Fibroblast of pulmonary artery (primary cell): ENCODE results near the gene ARRDC1.

ENCODE experiments used
- DNase-seq: peaks from one replicate; pipeline ENCODE4 v3.0.0-alpha.2; 2010; ENCODE audit warnings: low read depth
- H3K4me3 ChIP-seq: replicated peaks from 2 replicates; pipeline ENCODE4 v1.5.1; 2011; ENCODE audit warnings: low read depth, mild to moderate bottlenecking, control low read depth, low read length, moderate library complexity
- TF ChIP-seq, protein P1 (sequence below): IDR thresholded peaks from 2 replicates; pipeline ENCODE4 v1.5.1; 2011; ENCODE audit warnings: mild to moderate bottlenecking, control low read depth, low read length, inconsistent platforms; ENCODE audit errors: missing control alignments

The ARRDC1 gene

DNA sequence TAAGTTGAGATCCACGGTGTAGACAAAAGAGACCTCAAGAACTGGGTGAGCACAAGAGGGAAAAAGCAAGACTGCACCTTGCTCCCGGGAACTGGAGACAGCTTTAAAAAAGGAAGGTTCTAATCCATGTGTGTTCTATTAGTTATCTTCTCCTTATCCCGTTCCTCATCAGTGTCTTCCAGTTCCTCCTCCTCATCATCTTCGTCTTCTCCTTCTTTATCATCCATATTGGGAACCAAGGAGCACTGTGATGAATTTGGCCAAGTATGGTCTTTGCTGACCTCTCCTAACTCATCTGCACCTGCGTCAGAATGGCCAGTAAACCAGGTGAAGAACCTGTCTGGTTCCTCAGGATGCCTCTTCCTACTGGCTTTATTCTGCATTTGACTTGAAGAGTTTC, 35.4 kb downstream of the ARRDC1 start:
- TF ChIP-seq, protein P1, sequence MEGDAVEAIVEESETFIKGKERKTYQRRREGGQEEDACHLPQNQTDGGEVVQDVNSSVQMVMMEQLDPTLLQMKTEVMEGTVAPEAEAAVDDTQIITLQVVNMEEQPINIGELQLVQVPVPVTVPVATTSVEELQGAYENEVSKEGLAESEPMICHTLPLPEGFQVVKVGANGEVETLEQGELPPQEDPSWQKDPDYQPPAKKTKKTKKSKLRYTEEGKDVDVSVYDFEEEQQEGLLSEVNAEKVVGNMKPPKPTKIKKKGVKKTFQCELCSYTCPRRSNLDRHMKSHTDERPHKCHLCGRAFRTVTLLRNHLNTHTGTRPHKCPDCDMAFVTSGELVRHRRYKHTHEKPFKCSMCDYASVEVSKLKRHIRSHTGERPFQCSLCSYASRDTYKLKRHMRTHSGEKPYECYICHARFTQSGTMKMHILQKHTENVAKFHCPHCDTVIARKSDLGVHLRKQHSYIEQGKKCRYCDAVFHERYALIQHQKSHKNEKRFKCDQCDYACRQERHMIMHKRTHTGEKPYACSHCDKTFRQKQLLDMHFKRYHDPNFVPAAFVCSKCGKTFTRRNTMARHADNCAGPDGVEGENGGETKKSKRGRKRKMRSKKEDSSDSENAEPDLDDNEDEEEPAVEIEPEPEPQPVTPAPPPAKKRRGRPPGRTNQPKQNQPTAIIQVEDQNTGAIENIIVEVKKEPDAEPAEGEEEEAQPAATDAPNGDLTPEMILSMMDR: no peak
- DNase-seq: no peak
- H3K4me3 ChIP-seq: no peak overlapping the region

DNA sequence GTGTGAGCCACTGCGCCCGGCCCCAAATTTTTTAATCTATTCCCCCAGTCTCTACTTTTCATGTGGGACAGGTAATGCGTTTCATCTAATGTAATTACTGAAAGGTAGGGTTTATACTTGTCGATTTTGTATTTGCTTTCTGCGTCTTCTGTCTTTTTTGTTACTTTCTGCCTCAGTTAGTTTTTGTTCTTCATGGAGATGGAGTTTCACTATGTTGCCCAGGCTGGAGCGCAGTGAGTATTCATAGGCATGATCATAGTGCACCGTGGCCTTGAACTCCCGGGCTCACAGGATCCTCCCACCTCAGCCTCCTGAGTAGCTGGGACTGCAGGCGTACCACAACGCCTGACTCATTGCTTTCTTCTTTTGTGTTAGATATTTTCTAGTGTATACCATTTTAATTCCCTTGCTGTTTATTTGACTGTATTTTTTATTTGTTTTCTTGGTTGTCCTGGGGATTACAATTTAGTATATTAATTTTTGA, 36.7 kb downstream of the ARRDC1 start:
- DNase-seq: no peak
- H3K4me3 ChIP-seq: no peak overlapping the region
- TF ChIP-seq, protein P1: no peak

DNA sequence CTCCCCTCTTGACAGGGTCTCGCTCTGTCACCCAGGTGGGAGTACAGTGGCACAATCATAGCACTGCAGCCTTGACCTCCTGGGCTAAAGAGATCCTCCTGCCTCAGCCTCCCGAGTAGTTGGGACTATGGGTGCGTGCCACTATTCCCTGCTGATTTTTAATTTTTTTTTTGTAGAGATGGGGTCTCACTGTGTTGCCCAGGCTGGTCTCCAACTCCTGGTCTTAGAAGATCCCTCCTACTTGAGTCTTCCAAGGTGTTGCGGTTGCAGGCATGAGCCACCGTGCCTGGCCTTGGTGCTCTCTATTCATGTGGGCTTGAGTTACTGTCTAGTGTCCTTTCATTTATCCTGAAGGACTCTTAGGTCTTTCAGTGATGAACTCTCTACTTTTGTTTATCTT, 37.4 kb downstream of the ARRDC1 start:
- DNase-seq: no peak
- TF ChIP-seq, protein P1: no peak
- no peak overlapping the region for H3K4me3 ChIP-seq

DNA sequence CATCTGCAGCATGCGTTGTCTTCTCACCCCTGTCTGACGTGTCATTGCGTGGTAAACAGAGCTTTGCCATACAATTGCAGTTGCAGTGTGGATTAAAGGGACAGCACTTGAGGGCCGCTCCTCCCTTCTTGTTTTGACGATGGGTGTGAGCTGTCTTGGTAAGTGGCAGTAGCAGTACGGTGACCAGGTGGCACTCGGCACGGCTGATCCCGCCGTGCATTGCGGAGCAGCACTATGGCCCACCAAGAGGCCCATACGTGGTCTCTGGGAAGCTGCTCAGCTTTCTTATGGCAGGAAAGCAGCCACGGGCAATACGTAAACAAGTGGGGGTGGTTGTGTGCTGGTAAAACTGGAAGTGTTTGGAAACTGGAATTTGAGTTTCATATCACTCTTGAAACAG, 38.4 kb downstream of the ARRDC1 start:
- no peak for DNase-seq
- TF ChIP-seq, protein P1: no peak
- no peak overlapping the region for H3K4me3 ChIP-seq

DNA sequence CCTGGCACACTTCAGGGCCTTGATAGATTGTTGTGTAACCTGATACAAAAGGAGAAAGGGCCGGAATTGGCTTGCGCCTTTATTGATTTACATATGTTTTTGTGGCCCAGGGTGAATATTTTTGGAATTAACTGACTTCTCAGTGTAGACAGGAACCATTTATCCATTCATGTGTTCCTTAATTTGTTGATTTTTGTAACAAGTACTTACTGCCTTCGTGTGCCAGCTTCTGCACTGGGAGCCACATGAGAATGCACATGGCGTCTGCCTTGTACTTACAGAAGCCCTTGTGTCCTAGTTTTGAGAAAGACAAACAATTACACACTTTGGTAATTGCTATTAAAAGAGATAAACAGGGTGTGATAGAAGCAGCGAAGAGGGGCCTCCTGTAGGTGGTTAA, 39.7 kb downstream of the ARRDC1 start:
- TF ChIP-seq, protein P1: no peak
- H3K4me3 ChIP-seq: no peak overlapping the region
- no peak for DNase-seq

DNA sequence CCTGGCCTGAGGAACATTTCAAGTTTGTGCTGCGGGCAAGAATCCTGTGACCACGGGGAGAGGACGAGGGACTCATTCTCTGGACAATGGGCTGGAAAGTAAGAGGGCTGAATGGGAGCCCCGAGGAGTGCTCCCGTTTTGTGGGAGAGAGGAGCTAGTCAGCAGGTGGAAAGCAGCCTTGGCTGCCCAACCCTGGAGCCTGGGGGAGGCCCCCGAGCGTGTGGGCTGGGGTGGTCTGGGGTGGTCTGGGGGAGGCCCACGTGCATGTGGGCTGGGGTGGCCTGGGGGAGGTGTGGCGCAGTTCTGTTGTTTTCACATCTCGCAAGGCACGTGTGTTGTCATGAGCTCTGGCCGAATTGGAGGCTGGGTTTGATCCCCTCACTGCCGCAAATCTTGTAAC, 40.9 kb downstream of the ARRDC1 start:
- no peak overlapping the region for H3K4me3 ChIP-seq
- no peak for DNase-seq
- TF ChIP-seq, protein P1: no peak

DNA sequence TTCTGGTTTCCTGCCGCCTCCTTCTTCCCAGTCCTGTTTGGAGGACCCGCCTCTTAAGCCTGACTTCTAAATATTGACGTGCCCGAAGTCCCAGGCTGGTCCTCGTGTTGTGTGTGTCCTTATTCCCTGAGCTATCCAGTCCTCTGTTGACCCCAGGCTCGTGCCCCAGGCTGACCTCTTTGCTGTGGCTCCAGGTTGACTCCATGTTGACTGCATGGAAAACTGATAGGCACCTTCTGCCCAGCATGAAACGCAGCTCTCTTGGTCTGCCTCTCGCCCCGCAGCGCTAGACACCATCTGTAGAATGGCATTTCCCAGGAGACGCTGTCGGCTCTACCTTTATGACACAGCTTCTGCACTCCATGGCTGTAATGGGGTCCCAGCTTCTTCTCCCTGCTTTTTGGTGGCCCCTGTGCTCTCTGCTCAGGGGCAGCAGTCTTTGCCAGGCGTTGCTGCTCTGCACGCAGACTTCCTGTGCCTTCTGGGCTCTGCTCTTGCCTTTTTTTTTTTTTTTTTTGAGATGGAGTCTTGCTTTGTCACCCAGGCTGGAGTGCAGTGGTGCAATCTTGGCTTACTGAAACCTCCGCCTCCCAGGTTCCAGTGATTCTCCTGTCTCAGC, 41.7 kb downstream of the ARRDC1 start:
- no peak for DNase-seq

More for the DNA sequence above, 41.7 kb downstream of the ARRDC1 start:
- no peak overlapping the region for H3K4me3 ChIP-seq
- TF ChIP-seq, protein P1: no peak
